ENCODE measurements around the gene CDH24.

- no peak for TF ChIP-seq CTCF (IDR thresholded peaks at IDR 0.05; ENCODE audit: poor library complexity, severe bottlenecking)
- no peak for TF ChIP-seq EZH2 (IDR thresholded peaks at IDR 0.05; ENCODE audit: borderline replicate concordance, insufficient read depth, low read length, poor library complexity, severe bottlenecking)
- no peak for TF ChIP-seq MXI1 (conservative IDR thresholded peaks at IDR 0.05; ENCODE audit: poor library complexity, severe bottlenecking)
- no peak for TF ChIP-seq EP300 (conservative IDR thresholded peaks at IDR 0.05; ENCODE audit: poor library complexity, severe bottlenecking)
- no peak for TF ChIP-seq REST (IDR thresholded peaks at IDR 0.05; ENCODE audit: borderline replicate concordance)
- no peak for TF ChIP-seq POLR2AphosphoS5 (IDR thresholded peaks at IDR 0.05)
- TF ChIP-seq RAD21 (conservative IDR thresholded peaks at IDR 0.05), result no peak
- no peak for TF ChIP-seq SMC3 (conservative IDR thresholded peaks at IDR 0.05; ENCODE audit: poor library complexity)
Measured at GRCh38 chr14:23101986-23102625, 44.8 kb upstream of the CDH24 start.
